ENCODE measurements around the gene GMDS.

DNA sequence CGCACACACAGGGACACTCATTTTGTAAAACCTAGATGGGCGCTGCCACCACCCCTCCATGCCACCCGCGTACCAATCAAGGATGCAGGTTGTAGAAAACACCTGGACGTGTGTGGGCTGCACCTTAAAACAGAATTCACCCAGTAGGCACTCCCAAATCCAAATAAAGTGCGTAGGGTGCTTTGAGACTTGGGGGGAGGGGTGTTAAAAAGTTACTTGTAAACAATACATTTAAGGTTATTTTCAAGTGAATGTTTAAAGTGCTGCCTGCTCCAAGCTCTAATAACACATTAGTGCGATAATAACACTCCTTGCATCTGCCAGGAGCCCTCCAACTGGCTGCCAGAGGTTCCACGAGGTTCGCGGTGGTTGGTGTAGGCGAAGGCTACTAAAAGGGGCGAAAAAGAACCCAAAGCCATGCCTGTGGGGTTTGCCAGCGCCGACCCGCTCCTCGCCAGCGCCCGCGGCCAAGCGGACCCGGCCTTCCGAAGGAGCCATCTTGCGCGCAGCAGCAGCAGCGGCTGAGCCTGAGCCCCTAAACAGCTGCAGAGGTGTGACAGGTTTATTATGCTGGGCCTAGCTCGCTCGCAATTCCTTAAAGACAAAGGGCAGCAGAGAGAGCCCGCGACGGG is 624.2 kb downstream of the GMDS start:
- TF ChIP-seq, protein P1, sequence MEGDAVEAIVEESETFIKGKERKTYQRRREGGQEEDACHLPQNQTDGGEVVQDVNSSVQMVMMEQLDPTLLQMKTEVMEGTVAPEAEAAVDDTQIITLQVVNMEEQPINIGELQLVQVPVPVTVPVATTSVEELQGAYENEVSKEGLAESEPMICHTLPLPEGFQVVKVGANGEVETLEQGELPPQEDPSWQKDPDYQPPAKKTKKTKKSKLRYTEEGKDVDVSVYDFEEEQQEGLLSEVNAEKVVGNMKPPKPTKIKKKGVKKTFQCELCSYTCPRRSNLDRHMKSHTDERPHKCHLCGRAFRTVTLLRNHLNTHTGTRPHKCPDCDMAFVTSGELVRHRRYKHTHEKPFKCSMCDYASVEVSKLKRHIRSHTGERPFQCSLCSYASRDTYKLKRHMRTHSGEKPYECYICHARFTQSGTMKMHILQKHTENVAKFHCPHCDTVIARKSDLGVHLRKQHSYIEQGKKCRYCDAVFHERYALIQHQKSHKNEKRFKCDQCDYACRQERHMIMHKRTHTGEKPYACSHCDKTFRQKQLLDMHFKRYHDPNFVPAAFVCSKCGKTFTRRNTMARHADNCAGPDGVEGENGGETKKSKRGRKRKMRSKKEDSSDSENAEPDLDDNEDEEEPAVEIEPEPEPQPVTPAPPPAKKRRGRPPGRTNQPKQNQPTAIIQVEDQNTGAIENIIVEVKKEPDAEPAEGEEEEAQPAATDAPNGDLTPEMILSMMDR (IDR thresholded peaks at IDR 0.05), result no peak
- TF ChIP-seq POLR2AphosphoS5 (IDR thresholded peaks at IDR 0.05; ENCODE audit: insufficient read depth in 1 of 2, low read depth in 1 of 2), result no peak
- no peak for TF ChIP-seq POLR2A (IDR thresholded peaks at IDR 0.05)

Measured in vagina (tissue), 2 donors.